H1 (cell line): ENCODE results near the gene PDS5A. TPM values are rescaled to one million over a fixed set of nuclear protein-coding genes. Genes with fewer than 3 reads are reported as not detected.
"Not testable (repeated sequence)": the region's sequence is repeated elsewhere in the genome, so short reads cannot be mapped to it uniquely, and the experiment has no call there.

Experiments
- CTCF ChIA-PET: fragments of 300-600 bp; sonication (Branson Sonifier 250); formaldehyde crosslinking; loops from one replicate; lab custom pipeline; 2021; ENCODE audit not compliant: partially characterized antibody; lab: Charles Lee
- POLR2A ChIA-PET: fragments of 300-600 bp; sonication (Branson Sonifier 250); formaldehyde crosslinking; loops from one replicate; lab custom pipeline; 2021; ENCODE audit warnings: inconsistent platforms; ENCODE audit not compliant: partially characterized antibody; lab: Charles Lee
- DNase-seq, 2 experiments: peaks; one replicate each; pipeline versions ENCODE4 v3.0.0 to v3.0.0-alpha.2; 2010 to 2022; ENCODE audit warnings: low spot score in 2 of 2, low read depth in 1 of 2, mixed read lengths in 1 of 2
- FAIRE-seq: peaks from 2 replicates; lab custom pipeline; 2011; peaks lifted over from hg19 to GRCh38; lab: Jason Lieb, UNC
- H2AFZ ChIP-seq: 2 replicates; pipeline ENCODE4 v1.8.1; 2012; ENCODE audit warnings: low read length, inconsistent platforms
- H2AK5ac ChIP-seq: 2 replicates; pipeline ENCODE4 v1.6.1; 2013; ENCODE audit warnings: low read depth, low read length
- H2BK120ac ChIP-seq: replicated peaks from 2 replicates; pipeline ENCODE3; 2013; ENCODE audit warnings: low read depth, low read length, inconsistent platforms
- H2BK12ac ChIP-seq: 2 replicates; pipeline ENCODE4 v1.6.1; 2013; ENCODE audit warnings: low read depth, low read length
- H2BK15ac ChIP-seq: 2 replicates; pipeline ENCODE4 v1.6.1; 2013; ENCODE audit warnings: low read length
- H2BK20ac ChIP-seq: 2 replicates; pipeline ENCODE4 v1.6.1; 2013; ENCODE audit warnings: low read length
- H2BK5ac ChIP-seq: 2 replicates; pipeline ENCODE4 v1.6.1; 2013; ENCODE audit warnings: low read depth, low read length
- H3K14ac ChIP-seq: 2 replicates; pipeline ENCODE4 v1.6.1; 2013; ENCODE audit warnings: inconsistent platforms; ENCODE audit not compliant: insufficient read length
- H3K18ac ChIP-seq: 2 replicates; pipeline ENCODE4 v1.6.1; 2013; ENCODE audit warnings: low read length; ENCODE audit errors: extremely low read depth
- H3K23ac ChIP-seq: 2 replicates; pipeline ENCODE4 v1.6.1; 2013; ENCODE audit warnings: inconsistent platforms; ENCODE audit not compliant: insufficient read length
- H3K23me2 ChIP-seq: 2 replicates; pipeline ENCODE4 v1.6.1; 2013; ENCODE audit warnings: low read depth, low read length
- H3K27ac ChIP-seq: 2 replicates; pipeline ENCODE4 v1.6.1; 2011; ENCODE audit warnings: low read depth, low read length, inconsistent platforms
- H3K27me3 ChIP-seq, 4 experiments: replicated peaks in 1 of 4; 1 replicate in 1 of 4; 2 replicates in 3 of 4; pipeline versions ENCODE4 v1.6.1 to v1.8.1; 2011 to 2013; ENCODE audit warnings: low read length in 3 of 4, mild to moderate bottlenecking in 3 of 4, inconsistent platforms in 2 of 4, mixed read lengths in 2 of 4, moderate library complexity in 1 of 4; ENCODE audit not compliant: control insufficient read depth in 3 of 4, insufficient read depth in 3 of 4; ENCODE audit errors: extremely low read depth in 1 of 4
- H3K36me3 ChIP-seq, 4 experiments: 2 replicates each; pipeline versions ENCODE4 v1.6.1 to v1.8.1; 2011 to 2013; ENCODE audit warnings: mild to moderate bottlenecking in 4 of 4, low read length in 3 of 4, moderate library complexity in 2 of 4, control low read depth in 1 of 4, inconsistent platforms in 1 of 4; ENCODE audit not compliant: insufficient read depth in 4 of 4, control insufficient read depth in 2 of 4
- H3K4ac ChIP-seq: replicated peaks from 2 replicates; pipeline ENCODE3; 2013; ENCODE audit warnings: low read length, low read depth, mixed read lengths, inconsistent platforms; ENCODE audit not compliant: insufficient read length
- H3K4me1 ChIP-seq, 4 experiments: replicated peaks in 1 of 4; 1 replicate in 1 of 4; 2 replicates in 3 of 4; pipeline versions ENCODE4 v1.6.1 to v1.8.1; 2011 to 2013; ENCODE audit warnings: low read length in 3 of 4, inconsistent platforms in 2 of 4, mixed read lengths in 1 of 4; ENCODE audit not compliant: insufficient read depth in 4 of 4, control insufficient read depth in 3 of 4
- H3K4me2 ChIP-seq, 2 experiments: 2 replicates each; pipeline versions ENCODE4 v1.6.1 to v1.8.1; 2011 to 2013; ENCODE audit warnings: low read depth in 2 of 2, low read length in 2 of 2, control low read depth in 1 of 2, inconsistent platforms in 1 of 2, mild to moderate bottlenecking in 1 of 2; ENCODE audit not compliant: insufficient read depth in 1 of 2
- H3K4me3 ChIP-seq, 4 experiments: fragments of 200-600, 300-600 bp in 1 of 4; sonication (generic), shearing (Covaris generic), sonication (Bioruptor Twin) in 1 of 4; 2 replicates each; pipeline versions ENCODE4 v1.5.1 to v1.8.1; 2011 to 2016; ENCODE audit warnings: low read length in 4 of 4, low read depth in 3 of 4, control low read depth in 2 of 4, inconsistent platforms in 2 of 4, mild to moderate bottlenecking in 2 of 4, mixed read lengths in 1 of 4, moderate library complexity in 1 of 4; ENCODE audit not compliant: insufficient read depth in 2 of 4; ENCODE audit errors: extremely low read depth in 1 of 4
- H3K56ac ChIP-seq: replicated peaks from 2 replicates; pipeline ENCODE3; 2013; ENCODE audit warnings: low read depth, mild to moderate bottlenecking, mixed read lengths, low read length, inconsistent platforms; ENCODE audit not compliant: insufficient read length
- H3K79me1 ChIP-seq: 2 replicates; pipeline ENCODE4 v1.6.1; 2013; ENCODE audit warnings: low read depth, low read length, control low read depth
- H3K79me2 ChIP-seq, 2 experiments: 2 replicates each; pipeline versions ENCODE4 v1.6.1 to v1.8.1; 2012 to 2013; ENCODE audit warnings: low read length in 2 of 2, mild to moderate bottlenecking in 2 of 2, inconsistent platforms in 1 of 2; ENCODE audit not compliant: insufficient read depth in 2 of 2, control insufficient read depth in 1 of 2
- H3K9ac ChIP-seq, 4 experiments: replicated peaks in 1 of 4; 1 replicate in 1 of 4; 2 replicates in 3 of 4; pipeline versions ENCODE4 v1.6.1 to v1.8.1; 2011 to 2013; ENCODE audit warnings: low read depth in 3 of 4, low read length in 3 of 4, control low read depth in 2 of 4, mild to moderate bottlenecking in 2 of 4, moderate library complexity in 2 of 4, inconsistent platforms in 1 of 4; ENCODE audit errors: extremely low read depth in 1 of 4
- H3K9me3 ChIP-seq, 2 experiments: 2 replicates each; pipeline versions ENCODE4 v1.6.1 to v1.8.1; 2012 to 2013; ENCODE audit warnings: mild to moderate bottlenecking in 2 of 2, moderate library complexity in 2 of 2, control low read depth in 1 of 2, inconsistent platforms in 1 of 2, low read depth in 1 of 2, low read length in 1 of 2, mixed read lengths in 1 of 2; ENCODE audit not compliant: insufficient read depth in 2 of 2
- H4K20me1 ChIP-seq, 2 experiments: replicated peaks in 1 of 2; 2 replicates each; pipeline versions ENCODE3 to v1.8.1; 2011 to 2013; ENCODE audit warnings: inconsistent platforms in 2 of 2, low read length in 2 of 2, mild to moderate bottlenecking in 1 of 2; ENCODE audit not compliant: insufficient read depth in 2 of 2, control insufficient read depth in 1 of 2
- H4K5ac ChIP-seq: 2 replicates; pipeline ENCODE4 v1.6.1; 2013; ENCODE audit warnings: low read length, low read depth, mixed read lengths, inconsistent platforms; ENCODE audit not compliant: insufficient read length
- H4K8ac ChIP-seq: 2 replicates; pipeline ENCODE4 v1.8.0; 2013; ENCODE audit warnings: mild to moderate bottlenecking, moderate library complexity, low read length, inconsistent platforms; ENCODE audit not compliant: insufficient read depth; ENCODE audit errors: extremely low read depth
- H4K91ac ChIP-seq: replicated peaks from 2 replicates; pipeline ENCODE3; 2013; ENCODE audit warnings: low read length, mixed read lengths, inconsistent platforms; ENCODE audit not compliant: insufficient read length
- WGBS, 2 experiments: shearing (Covaris generic) in 1 of 2; methylation state at CpG; one replicate each; pipeline versions ENCODE4 v1.1.6 to v1.1.7; 2013 to 2015; ENCODE audit warnings: low lambda C conversion rate in 2 of 2, mixed read lengths in 2 of 2, inconsistent platforms in 1 of 2, low coverage in 1 of 2, missing lambda C conversion rate in 1 of 2; ENCODE audit not compliant: insufficient replicate concordance in 2 of 2, insufficient coverage in 1 of 2, insufficient read length in 1 of 2; ENCODE audit errors: extremely low coverage in 1 of 2, missing lambda C conversion rate in 1 of 2; 5-methylcytosine and 5-hydroxymethylcytosine counted together
- polyA plus RNA-seq, 7 experiments: library from polyadenylated mRNA; depleted of rRNA in 3 of 7; stranded (reverse) in 5 of 7; unstranded in 2 of 7; fragments of >200 nt in 5 of 7; fragments of 200-250 nt in 2 of 7; gene quantifications; 1 replicate in 5 of 7; 2 replicates in 1 of 7; 4 replicates in 1 of 7; pipeline versions ENCODE4 v1.2.1 to v1.2.3, GENCODE V29; 2011 to 2013; ENCODE audit warnings: missing spikeins in 2 of 7, mixed read lengths in 2 of 7
- total RNA-seq: library from RNA; stranded (reverse); fragmentation: NEBNext Ultra II Directional; extraction: Animal tissue kit (Norgen Biotek cat#: 25700); gene quantifications from 2 replicates; pipeline ENCODE4 v1.2.1, GENCODE V29; 2021

Gene PDS5A
- total and polyA plus RNA-seq, 2 of the 8 experiments (the other 6 are each of a cell fraction or from before 2014, with no cell fraction given) = 15.5 to 76.6 TPM

DNA sequence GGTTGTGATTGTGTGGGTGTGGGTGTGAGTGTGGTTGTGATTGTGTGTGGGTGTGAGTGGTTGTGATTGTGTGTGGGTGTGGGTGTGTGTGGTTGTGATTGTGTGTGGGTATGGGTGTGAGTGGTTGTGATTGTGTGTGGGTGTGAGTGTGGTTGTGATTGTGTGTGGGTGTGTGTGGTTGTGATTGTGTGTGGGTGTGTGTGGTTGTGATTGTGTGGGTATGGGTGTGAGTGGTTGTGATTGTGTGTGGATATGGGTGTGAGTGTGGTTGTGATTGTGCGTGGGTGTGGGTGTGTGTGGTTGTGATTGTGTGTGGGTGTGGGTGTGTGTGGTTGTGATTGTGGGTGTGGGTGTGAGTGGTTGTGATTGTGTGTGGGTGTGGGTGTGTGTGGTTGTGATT is 164.7 kb downstream of the PDS5A start:
- H3K27ac ChIP-seq, H2BK20ac ChIP-seq, H3K4me1 ChIP-seq, H4K20me1 ChIP-seq, H3K14ac ChIP-seq, H4K91ac ChIP-seq, POLR2A ChIA-PET, H2BK5ac ChIP-seq, H3K4me3 ChIP-seq, H3K79me1 ChIP-seq, H3K9me3 ChIP-seq, H2AFZ ChIP-seq, H3K36me3 ChIP-seq, H2AK5ac ChIP-seq, H3K18ac ChIP-seq, H4K8ac ChIP-seq, H3K79me2 ChIP-seq, H3K9ac ChIP-seq, H3K23ac ChIP-seq, H3K27me3 ChIP-seq, H3K4ac ChIP-seq, H2BK120ac ChIP-seq, H3K56ac ChIP-seq, H3K4me2 ChIP-seq, H2BK15ac ChIP-seq, H2BK12ac ChIP-seq, CTCF ChIA-PET, H4K5ac ChIP-seq, DNase-seq, FAIRE-seq: not testable (repeated sequence)
- 13% methylated on average over 1 of the region's 1 CpG; no CpG with 5 or more reads in 1 of the 2 experiments for WGBS, 2 experiments
- peaks cover 21% of the 10 kb centered on the region; the same call in 1 of the 2 replicates for H3K23me2 ChIP-seq
